Stimulated activated CD4-positive, alpha-beta T cell treated with anti-CD3 and anti-CD28 coated beads, Interleukin-2, amount 100 ng/mL, for 24 hours (primary cell): ENCODE results near the gene NR1H4.
"Not testable (repeated sequence)": the region's sequence is repeated elsewhere in the genome, so short reads cannot be mapped to it uniquely, and the experiment has no call there.

Source experiments
- DNase-seq, 2 donors: peaks; one replicate each; pipeline ENCODE4 v3.0.0-alpha.2; 2020

The NR1H4 gene

GRCh38 chr12:100473716-100474150 is at the start of gene NR1H4:
Gene NR1H4, plus strand, starts transcription at chr12:100473866. Its CDS starts 19,458 bp downstream, at chr12:100493324.
- DNase-seq, result no peak

DNA sequence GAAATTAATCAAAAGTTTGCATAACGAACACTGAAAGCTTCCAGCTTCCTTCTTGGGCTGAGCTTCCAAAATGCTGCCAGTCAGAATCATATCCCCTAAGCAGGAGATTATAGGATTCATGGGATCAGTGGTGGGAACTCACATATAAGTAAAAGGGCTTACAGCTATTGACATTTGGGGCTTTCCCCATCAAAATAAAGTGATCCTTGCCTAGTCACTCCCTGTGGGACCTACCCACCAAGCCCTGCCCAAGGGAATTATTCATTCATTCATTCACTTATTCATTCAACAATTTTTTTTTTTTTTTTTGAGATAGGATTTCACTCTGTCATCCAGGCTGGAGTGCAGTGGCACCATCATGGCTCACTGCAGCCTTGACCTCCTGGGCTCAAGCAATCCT is 47.5 kb upstream of the NR1H4 start:
- DNase-seq, result no peak

- DNase-seq, result no peak
Measured at GRCh38 chr12:100427078-100427477, 46.6 kb upstream of the NR1H4 start.

GRCh38 chr12:100430251-100430650 is 43.4 kb upstream of the NR1H4 start:
- not testable (repeated sequence) for DNase-seq

- no peak for DNase-seq
Measured at GRCh38 chr12:100433701-100434100, 40.0 kb upstream of the NR1H4 start.

DNA sequence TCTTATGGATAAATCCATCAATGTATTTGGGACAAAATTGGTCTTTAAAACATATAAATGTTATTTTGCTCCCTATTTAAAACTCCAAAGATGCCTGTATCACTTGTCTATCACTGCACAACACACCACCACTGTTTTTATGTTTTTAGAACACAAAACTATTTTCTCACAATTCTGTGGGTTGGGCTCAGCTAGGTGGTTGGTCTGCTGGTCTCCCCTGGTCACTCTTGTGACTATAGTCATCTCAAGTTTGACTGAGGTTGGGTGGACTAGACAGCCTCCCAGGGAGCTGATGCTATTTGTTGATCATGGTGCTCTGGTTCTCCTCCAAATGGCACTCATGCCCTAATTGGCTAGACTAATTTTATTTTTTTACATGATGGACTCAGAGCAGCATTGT is 39.5 kb upstream of the NR1H4 start:
- DNase-seq, result no peak

DNA sequence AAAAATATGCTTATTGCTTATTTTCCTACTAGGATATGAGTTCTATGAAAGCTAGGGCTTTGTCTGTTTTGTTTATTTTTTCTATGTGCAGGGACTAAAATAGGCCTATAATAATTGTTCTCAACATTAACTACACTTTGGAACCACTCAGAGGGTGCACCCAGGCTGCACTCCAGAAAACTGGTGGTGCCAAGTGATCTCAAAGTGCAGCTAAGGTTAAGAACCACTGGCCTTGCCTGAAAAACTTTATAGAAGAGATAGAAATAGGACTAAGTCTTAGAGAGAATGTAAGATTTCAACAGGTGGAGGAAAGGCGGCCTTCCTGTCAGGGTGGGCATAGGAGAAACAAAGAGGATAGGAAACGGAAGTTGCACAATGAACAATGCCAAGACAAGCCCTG is 37.7 kb upstream of the NR1H4 start:
- DNase-seq, result no peak

GRCh38 chr12:100437038-100437841 is 36.4 kb upstream of the NR1H4 start:
- no peak for DNase-seq

DNA sequence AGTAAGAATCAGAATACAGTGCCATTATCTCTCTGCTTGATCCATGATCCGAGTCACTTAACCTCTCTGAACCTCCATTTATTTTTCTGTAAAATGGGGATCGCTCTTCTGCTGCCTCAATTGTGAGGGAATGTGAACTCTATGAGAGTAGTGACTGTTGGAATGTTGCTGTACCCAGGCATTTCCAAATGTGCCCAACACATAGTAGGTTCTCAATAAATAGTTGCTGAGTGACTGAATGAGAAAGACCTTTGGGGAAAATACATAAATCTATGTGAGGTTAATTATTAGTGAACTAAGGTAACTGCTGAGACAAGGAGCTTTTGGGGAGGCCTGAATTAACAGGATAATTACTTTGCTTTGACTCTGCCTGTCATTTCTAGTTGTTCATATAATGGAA is 33.9 kb upstream of the NR1H4 start:
- no peak for DNase-seq

DNA sequence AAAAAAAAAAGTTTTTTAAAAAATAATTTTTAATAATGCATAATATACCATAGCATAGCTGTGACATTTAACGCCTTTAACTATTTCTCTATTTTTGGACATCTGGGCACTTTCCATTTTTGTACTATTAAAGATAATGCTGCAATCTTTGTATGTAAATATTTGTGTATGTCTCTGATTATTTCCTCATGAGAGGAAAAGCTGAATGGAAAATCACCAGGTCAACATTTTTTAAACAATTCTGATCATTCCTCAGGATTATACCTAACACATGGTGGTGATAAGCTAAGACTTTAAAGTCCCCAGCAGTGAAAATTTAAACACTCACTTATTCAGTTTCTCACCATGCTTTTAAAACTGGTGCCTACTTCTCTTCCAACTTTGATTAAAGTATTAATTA is 31.3 kb upstream of the NR1H4 start:
- DNase-seq, result no peak

DNA sequence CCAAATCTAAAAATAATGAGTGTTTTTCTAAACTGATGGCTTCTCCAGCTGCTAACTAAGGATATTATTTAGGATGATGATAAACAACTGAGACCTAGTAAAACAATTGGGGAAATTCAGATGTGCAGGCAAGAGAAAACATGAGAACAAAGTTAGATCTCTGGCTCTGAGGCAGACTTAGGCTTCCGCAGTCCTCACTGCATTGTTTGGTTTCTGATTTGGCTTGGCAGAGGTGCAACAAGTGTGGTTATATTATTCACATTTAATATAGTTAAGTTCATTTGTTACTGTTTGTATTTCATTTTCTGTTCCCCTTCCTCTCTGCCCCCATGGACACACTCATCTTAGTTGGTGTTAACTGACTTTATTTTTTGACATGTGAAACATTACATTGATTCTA is 30.2 kb upstream of the NR1H4 start:
- no peak for DNase-seq

GRCh38 chr12:100445081-100445481 is 28.6 kb upstream of the NR1H4 start:
- no peak for DNase-seq

DNA sequence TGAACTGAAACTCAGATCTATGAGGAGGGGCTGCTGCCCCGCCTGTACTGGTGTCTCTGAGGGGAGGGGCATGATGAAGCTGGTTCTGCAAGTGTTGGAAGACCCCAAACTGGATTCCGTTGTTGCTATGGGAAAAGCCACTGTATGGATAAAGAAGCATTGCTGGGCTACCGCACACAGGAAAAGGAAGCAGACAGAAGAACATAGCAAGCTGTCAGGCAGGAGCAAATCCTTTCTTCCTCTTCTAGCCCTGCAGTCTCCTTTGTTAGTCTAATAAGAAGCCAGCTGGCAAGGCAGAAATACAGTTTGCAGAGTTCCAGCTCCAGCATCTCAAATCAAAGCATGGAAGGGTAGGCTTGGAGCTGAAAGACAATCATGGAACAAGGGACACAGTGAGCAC is 26.3 kb upstream of the NR1H4 start:
- no peak for DNase-seq

DNA sequence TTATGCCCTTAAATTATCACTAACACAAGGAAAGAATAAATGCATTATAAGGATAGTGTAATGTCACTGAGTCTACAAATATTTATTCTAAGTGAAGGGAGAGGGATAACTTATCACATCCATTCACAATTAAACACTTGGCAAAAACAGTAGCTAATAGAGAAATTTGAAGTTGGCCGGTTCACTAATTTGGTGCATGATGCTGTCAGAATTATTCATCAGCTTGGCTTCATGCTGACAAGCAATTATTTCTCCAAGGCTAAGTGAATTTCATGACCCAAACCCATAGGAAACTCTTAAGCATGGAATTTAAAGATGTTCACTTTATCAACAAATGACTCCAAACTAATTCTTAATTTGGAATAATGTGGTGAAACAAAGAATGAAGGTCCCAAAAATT is 25.0 kb upstream of the NR1H4 start:
- no peak for DNase-seq

GRCh38 chr12:100450735-100451134 is 22.9 kb upstream of the NR1H4 start:
- DNase-seq, result no peak

DNA sequence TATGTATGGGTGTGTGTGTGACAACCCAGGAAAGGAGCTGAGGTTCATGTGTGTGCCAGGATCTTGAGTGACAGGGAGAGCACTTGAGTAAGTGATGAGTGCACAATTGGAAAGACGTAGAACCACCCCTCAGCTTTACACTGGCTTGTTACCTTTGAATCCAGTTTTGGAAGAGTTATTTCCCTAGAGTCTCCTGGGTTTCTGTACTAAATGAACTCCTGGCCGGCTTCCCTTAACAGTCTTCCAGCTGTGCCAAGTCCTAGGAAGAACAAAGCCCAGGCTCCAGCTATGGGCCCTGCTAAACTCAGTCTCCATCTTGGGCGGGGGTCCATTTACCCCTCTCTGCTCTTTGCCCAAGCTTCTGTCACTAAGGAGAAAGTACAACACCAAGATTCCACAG is 19.7 kb upstream of the NR1H4 start:
- no peak for DNase-seq

GRCh38 chr12:100455896-100456295 is 17.8 kb upstream of the NR1H4 start:
- no peak for DNase-seq

DNA sequence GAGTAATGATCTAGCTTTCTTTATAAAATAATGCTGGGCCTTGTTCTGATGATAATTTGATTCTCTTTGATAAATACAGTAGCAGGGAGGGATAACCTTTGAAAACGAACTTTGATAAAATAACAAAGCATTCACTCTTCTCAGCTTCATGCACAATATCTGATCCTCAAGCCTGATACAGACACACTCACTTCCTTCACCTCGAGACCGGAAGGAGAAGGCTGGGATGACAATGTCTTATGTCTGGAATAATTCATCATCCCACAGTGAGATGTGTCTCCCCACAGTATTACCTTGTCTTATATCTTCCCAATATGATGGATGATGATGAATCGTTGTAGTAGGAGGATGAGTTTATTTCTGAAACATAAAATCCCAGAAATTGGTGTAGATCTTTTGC is 15.5 kb upstream of the NR1H4 start:
- no peak for DNase-seq

DNA sequence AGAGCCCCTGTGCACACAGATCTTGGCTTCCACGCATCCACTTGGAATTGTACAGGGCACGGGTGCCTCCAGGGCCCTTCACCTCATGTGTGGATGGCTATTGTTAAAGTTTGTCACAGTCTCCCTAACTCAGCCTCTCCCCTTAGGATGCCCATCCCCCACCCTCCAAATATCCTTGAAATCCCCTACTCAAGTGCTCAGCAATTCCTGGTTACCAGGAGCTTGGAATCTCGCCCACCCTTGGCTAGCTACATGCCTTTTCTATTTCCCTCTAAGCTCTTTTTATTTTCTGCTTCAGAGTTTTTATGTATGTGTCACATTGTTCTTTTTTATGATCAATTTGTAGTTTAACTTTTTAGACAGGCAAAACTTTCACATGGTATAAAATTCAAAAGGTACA is 13.0 kb upstream of the NR1H4 start:
- no peak for DNase-seq

- no peak for DNase-seq
Measured at GRCh38 chr12:100461330-100461973, 12.2 kb upstream of the NR1H4 start.

- no peak for DNase-seq
Measured at GRCh38 chr12:100463661-100464060, 10.0 kb upstream of the NR1H4 start.

DNA sequence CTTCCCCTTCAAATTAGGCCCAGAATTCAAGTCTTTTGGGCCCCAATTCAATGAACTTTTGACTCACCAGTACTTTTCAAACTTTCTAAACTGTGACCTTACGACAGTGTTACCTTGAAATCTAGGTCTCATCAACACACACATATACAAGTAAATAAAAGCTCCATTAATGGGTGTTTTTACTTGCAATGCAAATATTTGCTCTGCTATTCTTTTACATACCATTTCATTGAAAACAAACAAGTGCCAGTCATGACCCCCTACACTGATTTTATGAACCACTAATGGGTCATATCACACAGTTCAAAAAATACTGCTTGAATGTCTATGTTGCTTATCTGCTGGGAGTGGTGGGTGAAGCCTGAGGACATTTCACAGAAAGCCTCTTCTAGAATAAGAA is 9.1 kb upstream of the NR1H4 start:
- no peak for DNase-seq

DNA sequence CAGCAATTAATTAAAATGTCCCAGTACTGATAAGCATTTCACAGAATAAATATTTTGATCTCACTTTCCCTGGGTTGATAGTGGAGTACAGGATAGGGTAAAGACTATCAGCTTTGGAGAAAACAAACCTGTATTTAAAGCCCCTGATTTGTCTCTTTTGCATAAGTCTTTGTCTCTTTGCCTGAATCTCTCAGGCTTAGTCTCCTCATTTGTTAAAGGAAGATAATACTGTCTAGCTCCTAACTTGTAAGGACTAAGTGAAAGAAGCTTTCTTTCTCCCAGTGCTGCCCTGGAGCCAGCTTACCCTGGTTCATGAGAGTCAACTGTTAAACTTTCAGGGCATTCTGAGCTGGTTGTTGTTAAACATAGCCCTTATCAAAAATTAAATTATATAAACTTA is 5.5 kb upstream of the NR1H4 start:
- no peak for DNase-seq

- DNase-seq, result no peak
Measured at GRCh38 chr12:100472325-100472724, 1.3 kb upstream of the NR1H4 start.
